BJ (cell line): ENCODE results near the gene PALLD. TPM values are rescaled to one million over a fixed set of nuclear protein-coding genes. Genes with fewer than 3 reads are reported as not detected.
A peak's percentile ranks its signal among the peaks of the same experiment; 100 is the strongest.

Experiments
- CTCF ChIA-PET: fragments of 350-600 bp; formaldehyde crosslinking; extraction: SDS; loops from one replicate; lab custom pipeline; 2021; ENCODE audit warnings: antibody characterized with exemption, inconsistent platforms; lab: Yijun Ruan, JAX
- POLR2A ChIA-PET: fragments of 300-600 bp; sonication (Branson Sonifier 250); formaldehyde crosslinking; extraction: SDS; loops from one replicate; lab custom pipeline; 2021; ENCODE audit warnings: antibody characterized with exemption; lab: Charles Lee
- DNase-seq: peaks from one replicate; pipeline ENCODE4 v3.0.0-alpha.2; 2011; ENCODE audit warnings: low read depth
- H3K27me3 ChIP-seq: 2 replicates; pipeline ENCODE4 v1.6.0; 2011; ENCODE audit warnings: low read length; ENCODE audit not compliant: control insufficient read depth, insufficient read depth
- H3K36me3 ChIP-seq: 2 replicates; pipeline ENCODE4 v1.5.1; 2011; ENCODE audit warnings: low read length; ENCODE audit not compliant: control insufficient read depth, insufficient read depth
- H3K4me3 ChIP-seq: 2 replicates; pipeline ENCODE4 v1.5.1; 2011; ENCODE audit warnings: low read depth, mild to moderate bottlenecking, control low read depth, low read length
- polyA plus RNA-seq: library from polyadenylated mRNA; depleted of rRNA; stranded (reverse); fragments of >200 nt; gene quantifications from 2 replicates; pipeline ENCODE4 v1.2.3, GENCODE V29; 2011
- TF ChIP-seq, protein P1 (sequence below): IDR thresholded peaks from 2 replicates; pipeline ENCODE4 v1.5.1; 2011; ENCODE audit warnings: low read depth, mild to moderate bottlenecking, control low read depth, inconsistent platforms, low read length, moderate library complexity; ENCODE audit not compliant: insufficient read depth

PALLD gene
- polyA plus RNA-seq, 1 experiment: 30.3 TPM

GRCh38 chr4:168735735-168736134 is 238.9 kb downstream of the PALLD start:
- no peak for DNase-seq
- ChIA-PET CTCF (interaction anchor here (1.3 kb wide), 1 partner anchor 25 kb away, joined by 4 read pairs; no protein-coding TSS in a partner anchor), POLR2A (no interaction called here)
- TF ChIP-seq, protein P1, sequence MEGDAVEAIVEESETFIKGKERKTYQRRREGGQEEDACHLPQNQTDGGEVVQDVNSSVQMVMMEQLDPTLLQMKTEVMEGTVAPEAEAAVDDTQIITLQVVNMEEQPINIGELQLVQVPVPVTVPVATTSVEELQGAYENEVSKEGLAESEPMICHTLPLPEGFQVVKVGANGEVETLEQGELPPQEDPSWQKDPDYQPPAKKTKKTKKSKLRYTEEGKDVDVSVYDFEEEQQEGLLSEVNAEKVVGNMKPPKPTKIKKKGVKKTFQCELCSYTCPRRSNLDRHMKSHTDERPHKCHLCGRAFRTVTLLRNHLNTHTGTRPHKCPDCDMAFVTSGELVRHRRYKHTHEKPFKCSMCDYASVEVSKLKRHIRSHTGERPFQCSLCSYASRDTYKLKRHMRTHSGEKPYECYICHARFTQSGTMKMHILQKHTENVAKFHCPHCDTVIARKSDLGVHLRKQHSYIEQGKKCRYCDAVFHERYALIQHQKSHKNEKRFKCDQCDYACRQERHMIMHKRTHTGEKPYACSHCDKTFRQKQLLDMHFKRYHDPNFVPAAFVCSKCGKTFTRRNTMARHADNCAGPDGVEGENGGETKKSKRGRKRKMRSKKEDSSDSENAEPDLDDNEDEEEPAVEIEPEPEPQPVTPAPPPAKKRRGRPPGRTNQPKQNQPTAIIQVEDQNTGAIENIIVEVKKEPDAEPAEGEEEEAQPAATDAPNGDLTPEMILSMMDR: no peak
- Histone ChIP-seq H3K36me3 (no peaks in the 10 kb centered on the region), H3K4me3 (no peak overlapping the region), H3K27me3 (no peaks in the 10 kb centered on the region)

DNA sequence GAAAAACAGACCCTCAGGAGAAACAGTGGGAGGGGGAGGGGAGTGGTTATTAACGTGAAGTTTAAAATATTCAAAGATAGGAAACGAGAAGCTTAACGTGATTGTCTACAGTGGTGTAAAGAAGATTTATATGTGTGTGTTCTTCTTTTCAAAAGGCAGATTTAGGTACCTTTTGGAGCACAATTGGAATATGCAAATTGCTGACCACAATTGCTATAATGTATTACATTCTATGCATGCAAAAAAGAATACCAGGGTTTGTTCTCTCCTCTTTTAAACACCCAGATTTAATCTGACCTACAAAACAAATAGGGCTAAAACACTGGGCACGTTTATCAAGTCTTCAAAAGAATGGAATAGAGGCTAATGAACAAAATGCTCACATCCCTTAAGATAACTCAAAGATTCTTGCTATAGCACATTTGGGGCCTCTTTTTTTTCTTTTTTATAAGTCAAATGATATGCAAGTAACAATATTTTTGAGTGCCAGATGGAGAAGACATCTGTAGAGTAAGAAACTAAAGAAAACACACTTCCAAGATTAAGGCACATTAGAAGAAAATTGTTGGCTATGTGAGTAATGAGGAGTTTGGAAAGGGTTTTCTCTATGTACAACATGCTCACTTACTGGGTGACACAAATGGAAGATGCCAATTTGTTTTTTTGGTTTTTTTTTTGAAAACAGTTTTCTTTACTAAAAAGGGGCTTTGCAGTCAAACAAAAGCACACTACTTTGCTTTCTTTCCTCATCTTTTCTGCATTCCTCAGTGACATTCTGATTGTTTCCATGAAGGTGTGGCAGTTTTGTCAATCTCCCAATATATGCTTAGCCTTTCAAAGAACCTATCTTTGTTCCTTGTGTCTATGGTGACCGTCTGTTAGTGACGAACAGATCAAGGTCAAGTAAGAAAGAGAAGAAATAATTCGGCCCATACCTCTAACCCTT is 240.3 kb downstream of the PALLD start:
- no peak overlapping the region for H3K4me3 ChIP-seq
- POLR2A ChIA-PET: no interaction called here
- no peak for DNase-seq
- H3K27me3 ChIP-seq: no peaks in the 10 kb centered on the region
- no peaks in the 10 kb centered on the region for H3K36me3 ChIP-seq
- CTCF ChIA-PET: interaction anchor here (0.6 to 0.9 kb wide), 3 partner anchors 16 to 223 kb away, joined by 3 to 4 read pairs (median 3); no protein-coding TSS in a partner anchor
- TF ChIP-seq, protein P1: no peak

DNA sequence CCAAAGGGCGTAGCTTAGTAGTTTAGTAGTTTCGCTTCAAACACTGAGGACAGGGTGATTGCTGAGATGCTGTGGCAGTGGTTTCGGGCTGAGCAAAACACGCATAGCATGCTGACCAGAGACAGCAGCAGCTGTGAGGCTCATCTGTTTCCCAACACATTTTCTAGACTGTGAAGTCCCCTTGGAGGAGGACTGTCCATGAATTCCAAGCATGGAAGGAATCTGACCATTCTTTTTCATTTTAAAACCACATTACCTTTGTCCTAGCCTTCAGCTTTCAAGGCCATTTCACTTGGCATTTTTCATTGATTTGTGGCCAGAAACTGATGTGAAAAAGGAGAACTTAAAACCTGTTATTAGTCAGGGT is 240.9 kb downstream of the PALLD start:
- H3K36me3 ChIP-seq: no peaks in the 10 kb centered on the region
- no peak overlapping the region for H3K4me3 ChIP-seq
- ChIA-PET POLR2A (no interaction called here), CTCF (interaction anchor here (0.6 to 0.9 kb wide), 4 partner anchors 12 to 224 kb away, joined by 3 to 4 read pairs (median 3); no protein-coding TSS in a partner anchor)
- DNase-seq: peak; percentile 59
- H3K27me3 ChIP-seq: no peaks in the 10 kb centered on the region
- TF ChIP-seq, protein P1: no peak

- ChIA-PET CTCF (no interaction called here), POLR2A (no interaction called here)
- H3K4me3 ChIP-seq: no peak overlapping the region
- DNase-seq: no peak
- TF ChIP-seq, protein P1: no peak
- H3K27me3 ChIP-seq: no peaks in the 10 kb centered on the region
- H3K36me3 ChIP-seq: no peaks in the 10 kb centered on the region
Measured at GRCh38 chr4:168739886-168740285, 243.0 kb downstream of the PALLD start.

DNA sequence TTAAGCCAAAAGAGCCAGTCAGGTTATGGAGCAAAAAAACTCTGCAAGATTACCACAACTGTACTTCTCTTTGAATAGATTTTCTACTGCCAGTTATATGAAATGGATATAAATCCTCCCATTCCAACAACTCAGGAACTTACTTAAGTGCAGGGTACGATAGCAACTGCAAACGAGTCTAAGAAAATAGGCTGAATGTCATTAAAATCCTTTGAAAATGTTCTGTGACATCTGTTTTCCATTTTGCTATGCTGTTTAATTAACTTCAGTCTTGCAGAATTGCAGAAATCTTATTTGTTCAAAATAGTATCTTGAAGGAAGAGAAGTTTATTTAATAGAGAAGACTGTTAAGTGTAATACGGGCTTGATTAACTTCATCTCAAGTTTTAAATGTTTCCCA is 243.8 kb downstream of the PALLD start:
- TF ChIP-seq, protein P1: no peak
- no peak for DNase-seq
- ChIA-PET CTCF (no interaction called here), POLR2A (no interaction called here)
- Histone ChIP-seq H3K27me3 (no peaks in the 10 kb centered on the region), H3K36me3 (no peaks in the 10 kb centered on the region), H3K4me3 (no peak overlapping the region)
